ENCODE data around the gene PACSIN1. TPM values are rescaled to one million over a fixed set of nuclear protein-coding genes. Genes with fewer than 3 reads are reported as not detected.
"Not testable (repeated sequence)": the region's sequence is repeated elsewhere in the genome, so short reads cannot be mapped to it uniquely, and the experiment has no call there.

PACSIN1 gene
- total RNA-seq, 1 donor from 2014 or later = 0.18 TPM

- intact Hi-C loops (cut with micrococcal nuclease) = no loop called here
Measured at GRCh38 chr6:34484899-34485298, 19.0 kb downstream of the PACSIN1 start.

- intact Hi-C loops (cut with micrococcal nuclease) = no loop called here
Measured at GRCh38 chr6:34485321-34486060, 19.6 kb downstream of the PACSIN1 start.

- intact Hi-C loops (cut with micrococcal nuclease) = no loop called here
Measured at GRCh38 chr6:34486106-34486740, 20.3 kb downstream of the PACSIN1 start.

GRCh38 chr6:34486886-34487285, 21.0 kb downstream of the PACSIN1 start:
- intact Hi-C loops (cut with micrococcal nuclease) = not testable (repeated sequence)

GRCh38 chr6:34487536-34487935, 21.7 kb downstream of the PACSIN1 start:
- intact Hi-C loops (cut with micrococcal nuclease) = no loop called here

GRCh38 chr6:34489207-34489805, 23.4 kb downstream of the PACSIN1 start:
- intact Hi-C loops (cut with micrococcal nuclease) = no loop called here

GRCh38 chr6:34490390-34491090, 24.7 kb downstream of the PACSIN1 start:
- intact Hi-C loops (cut with micrococcal nuclease) = no loop called here

GRCh38 chr6:34491091-34491430, 25.2 kb downstream of the PACSIN1 start:
- intact Hi-C loops (cut with micrococcal nuclease) = no loop called here

GRCh38 chr6:34493344-34493743, 27.5 kb downstream of the PACSIN1 start:
- intact Hi-C loops (cut with micrococcal nuclease) = no loop called here

GRCh38 chr6:34494973-34495372, 29.1 kb downstream of the PACSIN1 start:
- intact Hi-C loops (cut with micrococcal nuclease) = no loop called here

- intact Hi-C loops (cut with micrococcal nuclease) = no loop called here
Measured at GRCh38 chr6:34496103-34496685, 30.3 kb downstream of the PACSIN1 start.

GRCh38 chr6:34497411-34497810, 31.5 kb downstream of the PACSIN1 start:
- intact Hi-C loops (cut with micrococcal nuclease) = no loop called here

- intact Hi-C loops (cut with micrococcal nuclease) = no loop called here
Measured at GRCh38 chr6:34506718-34507117, 40.8 kb downstream of the PACSIN1 start.

GRCh38 chr6:34508425-34508824, 42.5 kb downstream of the PACSIN1 start:
- intact Hi-C loops (cut with micrococcal nuclease) = no loop called here

- intact Hi-C loops (cut with micrococcal nuclease) = no loop called here
Measured at GRCh38 chr6:34509782-34510181, 43.9 kb downstream of the PACSIN1 start.

GRCh38 chr6:34510299-34510698, 44.4 kb downstream of the PACSIN1 start:
- intact Hi-C loops (cut with micrococcal nuclease) = no loop called here

GRCh38 chr6:34511214-34511914, 45.5 kb downstream of the PACSIN1 start:
- intact Hi-C loops (cut with micrococcal nuclease) = no loop called here

- intact Hi-C loops (cut with micrococcal nuclease) = no loop called here
Measured at GRCh38 chr6:34511915-34512737, 46.2 kb downstream of the PACSIN1 start.

- intact Hi-C loops (cut with micrococcal nuclease) = no loop called here
Measured at GRCh38 chr6:34512738-34513115, 46.9 kb downstream of the PACSIN1 start.

GRCh38 chr6:34513646-34514045, 47.8 kb downstream of the PACSIN1 start:
- intact Hi-C loops (cut with micrococcal nuclease) = no loop called here

Data from T-helper 2 cell treated with Interferon-gamma antibody and Interleukin-4, amounts not matched to agents 100 ng/mL and 5 ng/mL, for 36 hours (primary cell).